Measurements from ENCODE around the gene CNNM3. TPM values are rescaled to one million over a fixed set of nuclear protein-coding genes. Genes with fewer than 3 reads are reported as not detected.
A peak's percentile ranks its signal among the peaks of the same experiment; 100 is the strongest.

The CNNM3 gene
- total RNA-seq, 4 donors from 2014 or later = 15.4 to 30.0 (median 18.8) TPM

DNA sequence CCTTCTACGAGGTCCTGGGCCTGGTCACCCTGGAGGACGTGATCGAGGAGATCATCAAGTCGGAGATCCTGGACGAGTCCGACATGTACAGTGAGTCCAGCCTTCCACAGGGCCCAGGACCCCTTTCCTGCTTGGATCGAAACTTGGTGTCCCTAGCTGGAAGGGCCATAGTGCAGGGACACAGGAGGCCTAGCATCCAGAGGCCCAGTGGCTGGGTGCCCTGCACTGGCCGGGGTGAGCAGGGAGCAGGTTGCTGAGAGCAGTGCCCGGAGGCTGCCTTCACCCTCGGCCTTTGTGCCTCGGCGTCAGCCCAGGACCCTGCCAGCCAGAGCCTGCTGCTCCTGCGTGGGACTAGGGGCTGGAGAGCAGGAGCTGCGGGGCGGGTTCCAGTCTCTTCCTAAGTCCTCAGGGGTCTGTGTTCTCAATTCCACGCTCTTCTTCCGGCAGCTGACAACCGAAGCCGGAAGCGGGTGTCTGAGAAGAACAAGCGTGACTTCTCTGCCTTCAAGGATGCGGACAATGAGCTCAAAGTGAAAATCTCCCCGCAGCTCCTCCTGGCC, 18.9 kb upstream of the CNNM3 start:
- TF ChIP-seq POLR2A (IDR thresholded peaks at IDR 0.05) = no peak
- TF ChIP-seq, protein P1, sequence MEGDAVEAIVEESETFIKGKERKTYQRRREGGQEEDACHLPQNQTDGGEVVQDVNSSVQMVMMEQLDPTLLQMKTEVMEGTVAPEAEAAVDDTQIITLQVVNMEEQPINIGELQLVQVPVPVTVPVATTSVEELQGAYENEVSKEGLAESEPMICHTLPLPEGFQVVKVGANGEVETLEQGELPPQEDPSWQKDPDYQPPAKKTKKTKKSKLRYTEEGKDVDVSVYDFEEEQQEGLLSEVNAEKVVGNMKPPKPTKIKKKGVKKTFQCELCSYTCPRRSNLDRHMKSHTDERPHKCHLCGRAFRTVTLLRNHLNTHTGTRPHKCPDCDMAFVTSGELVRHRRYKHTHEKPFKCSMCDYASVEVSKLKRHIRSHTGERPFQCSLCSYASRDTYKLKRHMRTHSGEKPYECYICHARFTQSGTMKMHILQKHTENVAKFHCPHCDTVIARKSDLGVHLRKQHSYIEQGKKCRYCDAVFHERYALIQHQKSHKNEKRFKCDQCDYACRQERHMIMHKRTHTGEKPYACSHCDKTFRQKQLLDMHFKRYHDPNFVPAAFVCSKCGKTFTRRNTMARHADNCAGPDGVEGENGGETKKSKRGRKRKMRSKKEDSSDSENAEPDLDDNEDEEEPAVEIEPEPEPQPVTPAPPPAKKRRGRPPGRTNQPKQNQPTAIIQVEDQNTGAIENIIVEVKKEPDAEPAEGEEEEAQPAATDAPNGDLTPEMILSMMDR (IDR thresholded peaks at IDR 0.05) = no peak
- WGBS, 2 donors = 93 to 95% methylated on average over 18 to 23 of the region's 23 CpGs
- no peak overlapping the region for H3K4me3 ChIP-seq (ENCODE audit: low read depth, poor library complexity, severe bottlenecking)
- intact Hi-C loops (cut with DNase I; ENCODE audit: low total_unique reads) = no loop called here
- DNase-seq (ENCODE audit: low spot score in 2 of 2) = no peak

DNA sequence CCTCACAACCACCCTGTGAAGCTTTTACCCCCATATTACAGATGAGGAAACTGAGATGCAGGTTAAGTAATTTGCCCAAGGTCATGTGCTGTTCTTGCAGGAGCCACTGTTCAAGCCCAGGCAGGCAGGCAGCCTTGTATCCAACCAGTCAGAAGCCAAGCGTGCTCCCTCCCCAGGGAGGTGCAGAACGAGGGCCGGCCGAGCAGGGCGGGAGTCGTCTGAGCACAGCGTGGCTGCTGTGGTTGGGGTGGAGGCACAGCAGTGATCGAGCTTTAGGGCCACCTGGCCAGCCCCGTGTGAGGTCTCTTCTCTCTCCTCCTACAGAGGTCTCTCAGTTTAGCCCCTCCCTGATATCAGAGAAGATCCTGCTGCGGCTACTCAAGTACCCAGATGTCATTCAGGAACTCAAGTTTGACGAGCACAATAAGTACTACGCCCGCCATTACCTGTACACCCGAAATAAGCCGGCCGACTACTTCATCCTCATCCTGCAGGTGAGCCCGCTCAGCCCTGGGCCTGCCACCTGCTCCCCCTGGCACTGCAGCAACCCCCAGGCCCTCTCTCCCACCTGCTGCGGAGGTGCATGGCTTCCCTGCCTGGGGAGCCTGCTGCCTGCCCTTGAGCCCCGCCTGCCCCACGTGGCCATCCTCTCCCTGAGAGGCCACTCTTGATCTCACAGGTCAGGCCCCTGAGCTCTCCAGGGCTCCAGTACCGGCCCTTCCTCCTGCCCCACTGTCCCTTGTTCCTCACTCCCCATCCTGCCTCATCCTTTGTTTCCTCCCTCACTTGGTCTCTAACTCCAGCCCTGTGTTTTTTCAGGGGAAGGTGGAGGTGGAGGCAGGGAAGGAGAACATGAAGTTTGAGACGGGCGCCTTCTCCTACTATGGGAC, 17.1 kb upstream of the CNNM3 start:
- 82 to 87% methylated on average over 23 of the region's 23 CpGs for WGBS, 2 donors
- TF ChIP-seq, protein P1 (IDR thresholded peaks at IDR 0.05) = no peak
- no peak for TF ChIP-seq POLR2A (IDR thresholded peaks at IDR 0.05)
- H3K4me3 ChIP-seq (ENCODE audit: low read depth, poor library complexity, severe bottlenecking) = no peak overlapping the region
- intact Hi-C loops (cut with DNase I; ENCODE audit: low total_unique reads) = no loop called here
- DNase-seq (ENCODE audit: low spot score in 2 of 2) = no peak

DNA sequence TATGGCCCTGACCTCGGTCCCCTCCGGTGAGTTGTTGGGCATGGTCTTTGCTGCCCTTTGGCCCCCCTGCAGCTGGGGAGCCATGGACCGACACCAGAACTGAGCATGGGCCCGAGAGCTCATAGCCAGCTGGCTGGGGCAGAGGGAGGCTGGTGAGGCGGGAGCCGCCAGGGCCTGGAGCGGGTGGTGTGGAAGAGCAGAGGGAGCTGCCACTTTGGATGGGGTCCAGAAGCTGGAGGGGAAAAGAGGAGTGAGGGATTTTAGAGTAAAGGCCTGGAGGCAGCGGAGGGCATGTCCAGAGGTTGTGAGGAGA, 16.5 kb upstream of the CNNM3 start:
- intact Hi-C loops (cut with DNase I; ENCODE audit: low total_unique reads) = no loop called here
- WGBS, 2 donors = 88 to 92% methylated on average over 8 of the region's 8 CpGs
- no peak for TF ChIP-seq POLR2A (IDR thresholded peaks at IDR 0.05)
- TF ChIP-seq, protein P1 (IDR thresholded peaks at IDR 0.05) = no peak
- no peak overlapping the region for H3K4me3 ChIP-seq (ENCODE audit: low read depth, poor library complexity, severe bottlenecking)
- no peak for DNase-seq (ENCODE audit: low spot score in 2 of 2)

DNA sequence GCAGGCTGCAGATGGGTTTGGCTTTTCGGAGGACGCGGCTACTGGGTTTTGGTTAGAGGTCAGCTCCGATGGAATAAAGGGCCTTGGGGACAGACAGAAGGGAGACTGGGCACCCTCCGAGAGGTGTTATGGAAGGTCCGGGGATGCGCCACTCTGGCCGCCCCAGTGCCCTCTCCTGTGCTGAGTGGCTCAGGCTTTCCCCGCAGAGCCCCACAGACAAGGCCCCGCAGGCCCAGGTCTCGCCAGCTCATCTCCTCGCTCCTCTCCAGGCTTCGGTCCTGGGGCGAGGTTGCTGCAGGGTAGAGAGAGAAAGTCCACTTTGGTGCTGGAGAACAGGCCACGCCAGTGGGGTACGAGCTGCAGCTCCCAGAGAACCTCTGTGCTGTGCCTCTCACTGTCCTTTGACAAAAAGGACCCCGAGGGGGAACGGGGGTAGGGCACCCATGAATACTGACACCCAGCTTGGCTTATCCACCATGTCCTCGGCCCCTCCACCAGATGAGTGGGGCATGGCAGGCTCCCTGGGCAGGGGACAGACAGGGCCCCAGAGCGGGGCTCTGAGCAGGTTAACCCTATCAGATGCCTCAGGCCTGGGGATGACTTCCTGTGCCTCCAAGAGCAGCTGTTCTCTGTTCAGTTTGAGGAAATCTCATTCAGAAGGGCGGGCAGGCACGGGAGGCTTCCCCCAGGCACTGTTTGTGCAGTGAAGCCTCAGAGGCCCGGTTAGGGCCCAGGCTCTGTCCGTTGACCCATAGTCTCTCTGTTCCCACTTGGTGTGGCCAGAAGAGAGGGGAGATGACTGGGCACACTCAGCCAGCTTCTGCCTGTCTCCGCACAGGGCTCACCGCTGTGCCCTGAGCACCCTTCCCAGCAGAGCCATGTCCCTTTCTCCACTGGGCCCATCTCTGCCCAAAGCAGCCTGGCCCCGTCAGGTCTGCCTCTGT, 15.7 kb upstream of the CNNM3 start:
- H3K4me3 ChIP-seq (ENCODE audit: low read depth, poor library complexity, severe bottlenecking) = no peak overlapping the region
- intact Hi-C loops (cut with DNase I; ENCODE audit: low total_unique reads) = no loop called here
- DNase-seq (ENCODE audit: low spot score in 2 of 2) = no peak
- WGBS, 2 donors = 88% methylated on average over 16 to 27 of the region's 27 CpGs
- no peak for TF ChIP-seq POLR2A (IDR thresholded peaks at IDR 0.05)
- TF ChIP-seq, protein P1 (IDR thresholded peaks at IDR 0.05) = no peak

DNA sequence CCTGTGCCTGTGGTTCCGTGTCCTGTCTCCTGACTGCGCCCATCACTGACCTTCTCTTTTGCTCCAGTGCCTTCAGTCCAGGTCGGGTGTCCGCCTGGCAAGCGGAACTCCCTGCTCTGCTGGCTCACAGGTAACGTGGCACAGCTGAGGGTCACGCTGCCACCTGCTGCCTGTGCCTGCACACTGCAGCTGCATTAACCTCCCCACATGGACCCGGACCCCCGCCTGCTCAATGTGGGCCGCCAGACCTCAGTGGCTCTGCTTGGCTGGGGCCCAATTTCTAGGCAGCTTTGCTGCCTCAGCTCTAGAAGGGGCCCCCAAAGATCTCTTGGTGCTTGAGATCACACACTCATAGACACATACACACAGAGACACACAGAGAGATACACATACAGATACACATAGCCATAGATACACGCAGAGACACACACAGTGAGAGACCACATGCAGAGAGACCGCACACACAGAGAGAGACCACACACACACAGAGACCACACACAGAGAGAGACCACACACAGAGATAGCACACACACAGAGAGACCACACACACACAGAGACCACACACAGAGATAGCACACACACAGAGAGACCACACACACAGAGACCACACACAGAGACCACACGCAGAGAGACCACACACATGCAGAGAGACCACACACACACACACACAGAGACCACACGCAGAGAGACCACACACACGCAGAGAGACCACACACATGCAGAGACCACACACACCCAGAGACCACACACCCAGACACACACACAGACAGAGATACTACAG, 14.9 kb upstream of the CNNM3 start:
- H3K4me3 ChIP-seq (ENCODE audit: low read depth, poor library complexity, severe bottlenecking) = no peak overlapping the region
- 44 to 48% methylated on average over 15 of the region's 15 CpGs for WGBS, 2 donors
- intact Hi-C loops (cut with DNase I; ENCODE audit: low total_unique reads) = no loop called here
- TF ChIP-seq POLR2A (IDR thresholded peaks at IDR 0.05) = no peak
- TF ChIP-seq, protein P1 (IDR thresholded peaks at IDR 0.05) = peak in 1 of 3 donors; percentile 85
- DNase-seq (ENCODE audit: low spot score in 2 of 2) = peak; percentile 58 to 92

Data from lower leg skin (tissue), 4 donors.